ENCODE measurements around the gene BGN. TPM values are rescaled to one million over a fixed set of nuclear protein-coding genes. Genes with fewer than 3 reads are reported as not detected.
A peak's percentile ranks its signal among the peaks of the same experiment; 100 is the strongest.

BGN gene
- total and polyA plus RNA-seq, 2 experiments from 2014 or later, result 0.87 to 1.8 TPM

DNA sequence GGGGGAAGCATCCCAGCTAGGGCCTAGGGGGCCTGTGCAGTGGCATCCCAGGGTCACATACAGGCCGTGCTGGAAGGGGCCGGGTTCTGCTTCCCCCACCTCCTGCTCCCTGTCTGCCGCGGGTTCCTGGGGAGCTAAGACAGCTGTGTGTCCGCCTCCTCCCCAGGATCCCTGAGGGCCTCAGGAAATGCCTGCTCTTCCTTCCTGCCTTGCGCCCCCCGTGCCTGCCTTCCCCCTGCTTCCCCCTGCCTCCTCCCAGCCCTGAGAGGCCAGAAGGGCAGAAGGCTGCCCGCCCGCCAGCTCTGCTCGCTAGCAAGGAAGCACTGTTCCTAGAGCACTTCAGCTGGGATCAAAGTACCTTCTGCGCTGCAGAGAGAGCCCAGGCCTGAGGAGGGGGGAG is 2.9 kb upstream of the BGN start (continued):
- TF ChIP-seq POLR2AphosphoS5 (IDR thresholded peaks at IDR 0.05; ENCODE audit: low read depth) (no peak), NANOG (IDR thresholded peaks at IDR 0.05; ENCODE audit: borderline replicate concordance) (no peak), JUNB (IDR thresholded peaks at IDR 0.05; ENCODE audit: unreplicated experiment) (no peak)

DNA sequence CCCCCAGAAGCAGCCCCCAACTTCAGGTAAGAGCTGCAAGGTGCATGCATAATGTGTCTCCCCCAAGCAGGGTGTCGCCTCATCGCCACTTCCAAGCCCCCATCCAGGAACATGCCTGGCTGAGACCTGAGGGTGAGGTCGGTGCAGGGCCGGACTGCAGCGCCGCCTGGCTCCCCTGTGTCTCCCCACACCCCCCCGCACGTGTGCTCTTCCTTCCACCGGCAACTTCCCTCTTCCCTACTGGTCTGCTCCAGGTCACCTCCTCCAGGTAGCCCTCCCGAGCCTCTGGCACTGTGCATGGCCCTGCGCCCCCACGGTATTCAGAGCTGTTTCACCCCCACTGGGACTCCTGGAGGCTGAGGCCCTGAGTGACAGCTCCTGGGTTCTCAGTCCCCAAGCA is 2.2 kb upstream of the BGN start:
- Mint-ChIP-seq H3K4me3 (no peak overlapping the region), H3K27ac (no peak overlapping the region), H3K36me3 (ENCODE audit: low read depth) (no peaks in the 10 kb centered on the region), H3K27me3 (ENCODE audit: insufficient read depth, low read depth, poor library complexity) (peaks cover 4% of the 10 kb centered on the region), H3K9me3 (no peaks in the 10 kb centered on the region), H3K4me1 (peaks cover 5% of the 10 kb centered on the region)
- no peak overlapping the region for H3K4me3 ChIP-seq
- no peaks in the 10 kb centered on the region for H3K36me3 ChIP-seq (ENCODE audit: insufficient read depth)
- no peaks in the 10 kb centered on the region for H3F3A ChIP-seq (replicated peaks; ENCODE audit: low read depth)
- H3K79me2 ChIP-seq (replicated peaks; ENCODE audit: insufficient read depth), result no peaks in the 10 kb centered on the region
- ATAC-seq, result no peak
- H3K27me3 ChIP-seq (ENCODE audit: insufficient read depth), result no peaks in the 10 kb centered on the region
- TF ChIP-seq, protein P1, sequence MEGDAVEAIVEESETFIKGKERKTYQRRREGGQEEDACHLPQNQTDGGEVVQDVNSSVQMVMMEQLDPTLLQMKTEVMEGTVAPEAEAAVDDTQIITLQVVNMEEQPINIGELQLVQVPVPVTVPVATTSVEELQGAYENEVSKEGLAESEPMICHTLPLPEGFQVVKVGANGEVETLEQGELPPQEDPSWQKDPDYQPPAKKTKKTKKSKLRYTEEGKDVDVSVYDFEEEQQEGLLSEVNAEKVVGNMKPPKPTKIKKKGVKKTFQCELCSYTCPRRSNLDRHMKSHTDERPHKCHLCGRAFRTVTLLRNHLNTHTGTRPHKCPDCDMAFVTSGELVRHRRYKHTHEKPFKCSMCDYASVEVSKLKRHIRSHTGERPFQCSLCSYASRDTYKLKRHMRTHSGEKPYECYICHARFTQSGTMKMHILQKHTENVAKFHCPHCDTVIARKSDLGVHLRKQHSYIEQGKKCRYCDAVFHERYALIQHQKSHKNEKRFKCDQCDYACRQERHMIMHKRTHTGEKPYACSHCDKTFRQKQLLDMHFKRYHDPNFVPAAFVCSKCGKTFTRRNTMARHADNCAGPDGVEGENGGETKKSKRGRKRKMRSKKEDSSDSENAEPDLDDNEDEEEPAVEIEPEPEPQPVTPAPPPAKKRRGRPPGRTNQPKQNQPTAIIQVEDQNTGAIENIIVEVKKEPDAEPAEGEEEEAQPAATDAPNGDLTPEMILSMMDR (conservative IDR thresholded peaks at IDR 0.05; ENCODE audit: low read depth in 2 of 2), result 0 out of 4 replicates have a peak, but pooled peaks of 1 of the 2 experiments have one; percentile 3
- no peak for TF ChIP-seq EZH2phosphoT487 (IDR thresholded peaks at IDR 0.05; ENCODE audit: unreplicated experiment)
- no peaks in the 10 kb centered on the region for H3K4me1 ChIP-seq (ENCODE audit: insufficient read depth)
- H3K9me2 ChIP-seq (ENCODE audit: insufficient read depth), result no peaks in the 10 kb centered on the region
- DNase-seq (ENCODE audit: low spot score), result no peak
- H4K20me1 ChIP-seq (replicated peaks; ENCODE audit: insufficient read depth), result no peaks in the 10 kb centered on the region
- no peak overlapping the region for H3K4me2 ChIP-seq
- H2AFZ ChIP-seq, result no peak overlapping the region
- no peak overlapping the region for H3K27ac ChIP-seq (ENCODE audit: low read depth)

DNA sequence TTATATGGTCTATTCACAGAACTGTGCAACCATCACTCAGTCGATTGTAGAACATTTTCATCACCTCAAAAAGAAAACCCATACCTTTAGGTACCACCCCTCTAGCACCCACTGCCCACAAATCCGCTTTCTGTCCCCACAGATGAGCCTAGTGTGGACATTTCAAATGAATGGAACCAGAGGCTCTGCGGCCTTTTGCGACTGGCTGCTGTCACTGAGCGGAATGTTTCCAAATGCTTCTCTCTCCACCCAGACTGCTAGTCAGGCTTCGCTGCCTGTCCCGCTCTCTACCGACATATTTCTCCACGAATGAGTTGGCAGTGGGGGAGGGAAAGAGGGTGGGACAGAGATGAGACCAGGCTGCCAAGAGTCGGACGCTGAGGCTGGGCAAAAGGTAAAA is 1.7 kb upstream of the BGN start:
- no peak overlapping the region for H3K27ac Mint-ChIP-seq
- peaks cover 4% of the 10 kb centered on the region for H3K27me3 Mint-ChIP-seq (ENCODE audit: insufficient read depth, low read depth, poor library complexity)
- TF ChIP-seq POLR2AphosphoS5 (IDR thresholded peaks at IDR 0.05; ENCODE audit: low read depth), result no peak
- TF ChIP-seq, protein P2, sequence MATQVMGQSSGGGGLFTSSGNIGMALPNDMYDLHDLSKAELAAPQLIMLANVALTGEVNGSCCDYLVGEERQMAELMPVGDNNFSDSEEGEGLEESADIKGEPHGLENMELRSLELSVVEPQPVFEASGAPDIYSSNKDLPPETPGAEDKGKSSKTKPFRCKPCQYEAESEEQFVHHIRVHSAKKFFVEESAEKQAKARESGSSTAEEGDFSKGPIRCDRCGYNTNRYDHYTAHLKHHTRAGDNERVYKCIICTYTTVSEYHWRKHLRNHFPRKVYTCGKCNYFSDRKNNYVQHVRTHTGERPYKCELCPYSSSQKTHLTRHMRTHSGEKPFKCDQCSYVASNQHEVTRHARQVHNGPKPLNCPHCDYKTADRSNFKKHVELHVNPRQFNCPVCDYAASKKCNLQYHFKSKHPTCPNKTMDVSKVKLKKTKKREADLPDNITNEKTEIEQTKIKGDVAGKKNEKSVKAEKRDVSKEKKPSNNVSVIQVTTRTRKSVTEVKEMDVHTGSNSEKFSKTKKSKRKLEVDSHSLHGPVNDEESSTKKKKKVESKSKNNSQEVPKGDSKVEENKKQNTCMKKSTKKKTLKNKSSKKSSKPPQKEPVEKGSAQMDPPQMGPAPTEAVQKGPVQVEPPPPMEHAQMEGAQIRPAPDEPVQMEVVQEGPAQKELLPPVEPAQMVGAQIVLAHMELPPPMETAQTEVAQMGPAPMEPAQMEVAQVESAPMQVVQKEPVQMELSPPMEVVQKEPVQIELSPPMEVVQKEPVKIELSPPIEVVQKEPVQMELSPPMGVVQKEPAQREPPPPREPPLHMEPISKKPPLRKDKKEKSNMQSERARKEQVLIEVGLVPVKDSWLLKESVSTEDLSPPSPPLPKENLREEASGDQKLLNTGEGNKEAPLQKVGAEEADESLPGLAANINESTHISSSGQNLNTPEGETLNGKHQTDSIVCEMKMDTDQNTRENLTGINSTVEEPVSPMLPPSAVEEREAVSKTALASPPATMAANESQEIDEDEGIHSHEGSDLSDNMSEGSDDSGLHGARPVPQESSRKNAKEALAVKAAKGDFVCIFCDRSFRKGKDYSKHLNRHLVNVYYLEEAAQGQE (IDR thresholded peaks at IDR 0.05; ENCODE audit: unreplicated experiment), result no peak
- TF ChIP-seq EZH2 (IDR thresholded peaks at IDR 0.05; ENCODE audit: low read depth, unreplicated experiment), result no peak
- TF ChIP-seq, protein P3, sequence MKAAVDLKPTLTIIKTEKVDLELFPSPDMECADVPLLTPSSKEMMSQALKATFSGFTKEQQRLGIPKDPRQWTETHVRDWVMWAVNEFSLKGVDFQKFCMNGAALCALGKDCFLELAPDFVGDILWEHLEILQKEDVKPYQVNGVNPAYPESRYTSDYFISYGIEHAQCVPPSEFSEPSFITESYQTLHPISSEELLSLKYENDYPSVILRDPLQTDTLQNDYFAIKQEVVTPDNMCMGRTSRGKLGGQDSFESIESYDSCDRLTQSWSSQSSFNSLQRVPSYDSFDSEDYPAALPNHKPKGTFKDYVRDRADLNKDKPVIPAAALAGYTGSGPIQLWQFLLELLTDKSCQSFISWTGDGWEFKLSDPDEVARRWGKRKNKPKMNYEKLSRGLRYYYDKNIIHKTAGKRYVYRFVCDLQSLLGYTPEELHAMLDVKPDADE (IDR thresholded peaks at IDR 0.05), result no peak
- no peak for TF ChIP-seq NANOG (IDR thresholded peaks at IDR 0.05; ENCODE audit: borderline replicate concordance)
- no peak for TF ChIP-seq CREB1 (CRISPR knock-in tag; IDR thresholded peaks at IDR 0.05; ENCODE audit: low read depth)
- no peak for TF ChIP-seq ZNF114 (CRISPR knock-in tag; IDR thresholded peaks at IDR 0.05)
- TF ChIP-seq, protein P1 (conservative IDR thresholded peaks at IDR 0.05; ENCODE audit: low read depth in 2 of 2), result no peak
- no peak for TF ChIP-seq EZH2phosphoT487 (IDR thresholded peaks at IDR 0.05; ENCODE audit: unreplicated experiment)
- no peak for TF ChIP-seq ZNF331 (CRISPR knock-in tag; IDR thresholded peaks at IDR 0.05; ENCODE audit: low read depth)
- no peak for TF ChIP-seq JUNB (IDR thresholded peaks at IDR 0.05; ENCODE audit: unreplicated experiment)

More for the DNA sequence above, 1.7 kb upstream of the BGN start:
- no peaks in the 10 kb centered on the region for H3K79me2 ChIP-seq (replicated peaks; ENCODE audit: insufficient read depth)
- no peaks in the 10 kb centered on the region for H3K9me2 ChIP-seq (ENCODE audit: insufficient read depth)
- no peaks in the 10 kb centered on the region for H3K27me3 ChIP-seq (ENCODE audit: insufficient read depth)
- Mint-ChIP-seq H3K4me1 (peaks cover 5% of the 10 kb centered on the region), H3K9me3 (no peaks in the 10 kb centered on the region), H3K36me3 (ENCODE audit: low read depth) (no peaks in the 10 kb centered on the region), H3K4me3 (no peak overlapping the region)
- ATAC-seq (no peak), DNase-seq (ENCODE audit: low spot score) (no peak)
- H3K36me3 ChIP-seq (ENCODE audit: insufficient read depth), result no peaks in the 10 kb centered on the region
- H3F3A ChIP-seq (replicated peaks; ENCODE audit: low read depth), result no peaks in the 10 kb centered on the region
- H4K20me1 ChIP-seq (replicated peaks; ENCODE audit: insufficient read depth), result no peaks in the 10 kb centered on the region
- H3K4me1 ChIP-seq (ENCODE audit: insufficient read depth), result no peaks in the 10 kb centered on the region
- H2AFZ ChIP-seq, result no peak overlapping the region
- no peak overlapping the region for H3K4me2 ChIP-seq
- no peak overlapping the region for H3K4me3 ChIP-seq
- H3K27ac ChIP-seq (ENCODE audit: low read depth), result no peak overlapping the region

Measured in GM23338 (cell line).